HepG2 (cell line): Measurements from ENCODE around the gene FBXO28. TPM values are rescaled to one million over a fixed set of nuclear protein-coding genes. Genes with fewer than 3 reads are reported as not detected.

ENCODE experiments used
- ATAC-seq: fragments of 200-7000 bp; cut with Tn5 transposase; 3 replicates; pipeline ENCODE4 v1.9.1; 2020; ENCODE audit warnings: mild to moderate bottlenecking, moderate library complexity
- BruUV-seq: library from RNA; stranded (reverse); fragments of 400-500 nt; replicated peaks from 2 replicates; lab custom pipeline; 2021; lab: Mats Ljungman, UMichigan
- CTCF ChIA-PET: fragments of 300-600 bp; formaldehyde crosslinking; extraction: SDS; loops from one replicate; lab custom pipeline; 2021; ENCODE audit warnings: low total read pairs, inconsistent platforms, low intra/inter-chr PET ratio; lab: Yijun Ruan, JAX
- POLR2A ChIA-PET: fragments of 350-600 bp; sonication (Branson Sonifier 250); formaldehyde crosslinking; loops from one replicate; lab custom pipeline; 2020; ENCODE audit warnings: antibody characterized with exemption, inconsistent platforms; lab: Yijun Ruan, JAX
- DNase-seq: peaks from one replicate; pipeline ENCODE4 v3.0.0-alpha.2; 2015; ENCODE audit warnings: low spot score
- FAIRE-seq: peaks from 3 replicates; lab custom pipeline; 2011; peaks lifted over from hg19 to GRCh38; lab: Jason Lieb, UNC
- H2AFZ ChIP-seq: one replicate; pipeline ENCODE4 v1.6.1; 2011; ENCODE audit warnings: low read length, inconsistent platforms
- H3K27ac ChIP-seq: fragments of 300-600 bp; 3 replicates; pipeline ENCODE4 v1.8.0; 2011; ENCODE audit warnings: mixed run types, mild to moderate bottlenecking, mixed read lengths, low read length, inconsistent platforms; ENCODE audit not compliant: insufficient read depth; ENCODE audit errors: extremely low read length
- H3K27me3 ChIP-seq, 2 experiments: fragments of 200-600 bp in 1 of 2; 2 replicates in 1 of 2; 3 replicates in 1 of 2; pipeline versions ENCODE4 v1.6.0 to v1.8.0; 2011; ENCODE audit warnings: low read length in 2 of 2, mild to moderate bottlenecking in 2 of 2, moderate library complexity in 2 of 2, inconsistent platforms in 1 of 2; ENCODE audit not compliant: insufficient read depth in 2 of 2, control insufficient read depth in 1 of 2
- H3K36me3 ChIP-seq, 2 experiments: fragments of 200-600 bp in 1 of 2; replicated peaks in 1 of 2; 2 replicates in 1 of 2; 3 replicates in 1 of 2; pipeline versions ENCODE4 v1.5.1 to v1.8.0; 2011; ENCODE audit warnings: low read length in 2 of 2, inconsistent platforms in 1 of 2; ENCODE audit not compliant: insufficient read depth in 2 of 2, control insufficient read depth in 1 of 2
- H3K4me1 ChIP-seq: 2 replicates; pipeline ENCODE4 v1.5.1; 2012; ENCODE audit warnings: low read length, inconsistent platforms; ENCODE audit not compliant: insufficient read depth
- H3K4me2 ChIP-seq: 2 replicates; pipeline ENCODE4 v1.6.0; 2011; ENCODE audit warnings: low read depth, low read length, inconsistent platforms
- H3K4me3 ChIP-seq, 3 experiments: fragments of 200-600 bp in 1 of 3; sonication (generic), shearing (Covaris generic) in 1 of 3; replicated peaks in 1 of 3; 2 replicates each; pipeline ENCODE4 v1.5.1; 2011 to 2016; ENCODE audit warnings: low read length in 3 of 3, inconsistent platforms in 2 of 3, low read depth in 2 of 3, mild to moderate bottlenecking in 2 of 3, control low read depth in 1 of 3, mixed read lengths in 1 of 3; ENCODE audit not compliant: insufficient read depth in 1 of 3
- H3K79me2 ChIP-seq: one replicate; pipeline ENCODE4 v1.6.1; 2011; ENCODE audit warnings: low read length, inconsistent platforms; ENCODE audit not compliant: insufficient read depth
- H3K9ac ChIP-seq: 2 replicates; pipeline ENCODE4 v1.6.0; 2011; ENCODE audit warnings: mild to moderate bottlenecking, low read depth, low read length, inconsistent platforms; ENCODE audit not compliant: insufficient read depth
- H3K9me3 ChIP-seq: 2 replicates; pipeline ENCODE4 v1.5.1; 2012; ENCODE audit warnings: mild to moderate bottlenecking, low read length
- H4K20me1 ChIP-seq: 2 replicates; pipeline ENCODE4 v1.6.0; 2011; ENCODE audit warnings: inconsistent platforms, mild to moderate bottlenecking, low read length, moderate library complexity; ENCODE audit not compliant: insufficient read depth
- FIP1L1 ChIP-seq: fragments of 200-400 bp; formaldehyde crosslinking; IDR thresholded peaks from 2 replicates; pipeline ENCODE4 v1.6.1; 2018; ENCODE audit warnings: low read depth, mild to moderate bottlenecking, low read length, moderate library complexity, borderline replicate concordance; ENCODE audit not compliant: insufficient read depth
- FOXA1 ChIP-seq, 2 experiments: fragments of 450-650 bp in 1 of 2; sonication (generic) in 1 of 2; formaldehyde crosslinking in 1 of 2; IDR thresholded peaks; 2 replicates each; pipeline versions ENCODE4 v1.4.0 to v1.6.1; 2016 to 2020; ENCODE audit warnings: missing genetic modification reagents in 1 of 2
- FOXA3 ChIP-seq: IDR thresholded peaks from 2 replicates; pipeline ENCODE4 v1.6.1; 2016; ENCODE audit warnings: missing genetic modification reagents, missing compliant biosample characterization
- HMGXB4 ChIP-seq, 2 experiments: sonication (generic) in 1 of 2; formaldehyde crosslinking in 1 of 2; IDR thresholded peaks; 2 replicates each; pipeline versions ENCODE4 v1.4.0 to v1.6.1; 2018 to 2020; ENCODE audit warnings: missing genetic modification reagents in 2 of 2, borderline replicate concordance in 1 of 2, low read depth in 1 of 2, mild to moderate bottlenecking in 1 of 2, missing biosample characterization in 1 of 2
- HOXA9 ChIP-seq: sonication (generic); formaldehyde crosslinking; IDR thresholded peaks from 2 replicates; pipeline ENCODE4 v1.8.1; 2022; ENCODE audit warnings: missing genetic modification reagents, mild to moderate bottlenecking, moderate library complexity, borderline replicate concordance
- TGIF2 ChIP-seq: IDR thresholded peaks from 2 replicates; pipeline ENCODE4 v1.6.1; 2016; ENCODE audit warnings: control low read depth, missing compliant biosample characterization
- THRA ChIP-seq: sonication (generic); formaldehyde crosslinking; IDR thresholded peaks from 2 replicates; pipeline ENCODE4 v1.4.0; 2020; ENCODE audit warnings: missing genetic modification reagents, borderline replicate concordance
- ZBTB49 ChIP-seq: sonication (generic); formaldehyde crosslinking; IDR thresholded peaks from 2 replicates; pipeline ENCODE4 v1.4.0; 2020; ENCODE audit warnings: missing genetic modification reagents, borderline replicate concordance
- ZHX2 ChIP-seq, 2 experiments: sonication (generic) in 1 of 2; formaldehyde crosslinking in 1 of 2; IDR thresholded peaks; 2 replicates each; pipeline versions ENCODE4 v1.6.1 to v1.9.0; 2014 to 2022; ENCODE audit warnings: antibody characterized with exemption in 1 of 2, borderline replicate concordance in 1 of 2, inconsistent platforms in 1 of 2, low read depth in 1 of 2, missing genetic modification reagents in 1 of 2
- ZNF441 ChIP-seq: sonication (generic); formaldehyde crosslinking; IDR thresholded peaks from 2 replicates; pipeline ENCODE4 v1.7.0; 2021; ENCODE audit warnings: missing genetic modification reagents, borderline replicate concordance
- WGBS: methylation state at CpG from one replicate; pipeline ENCODE4 v1.1.6; 2017; ENCODE audit warnings: low lambda C conversion rate; 5-methylcytosine and 5-hydroxymethylcytosine counted together
- in situ Hi-C: cut with HindIII; loops from 2 replicates; pipeline ENCODE4 v1.10.0; 2017; ENCODE audit warnings: low pct_unique_long_range_greater_than_20kb; ENCODE audit not compliant: extremely low pct_ligation_motif_present
- intact Hi-C: fragments of 100-400 bp; cut with micrococcal nuclease; formaldehyde crosslinking; loops from one replicate; pipeline ENCODE4 v1.10.0; 2022; ENCODE audit not compliant: unreplicated experiment
- polyA plus RNA-seq, 8 experiments: library from polyadenylated mRNA; depleted of rRNA in 3 of 8; stranded (reverse) in 7 of 8; unstranded in 1 of 8; fragments of >200 nt; fragmentation: Illumina TruSeq in 4 of 8; extraction: Trizol in 4 of 8; gene quantifications; 2 replicates each; pipeline versions ENCODE4 v1.2.1 to v1.2.3, GENCODE V29; 2011 to 2016; ENCODE audit warnings: low read depth in 4 of 8, missing spikeins in 1 of 8, mixed read lengths in 1 of 8; ENCODE audit not compliant: insufficient read depth in 1 of 8
- total RNA-seq, 5 experiments: library from RNA; depleted of rRNA; stranded (reverse); fragments of >200 nt; fragmentation: Illumina TruSeq; extraction: Trizol; gene quantifications; 2 replicates each; pipeline ENCODE4 v1.2.3, GENCODE V29; 2016; ENCODE audit warnings: low read depth in 1 of 5

Gene FBXO28
- total and polyA plus RNA-seq, 2 of the 13 experiments (the other 11 are each of a cell fraction or from before 2014, with no cell fraction given), result 8.5 to 29.1 TPM

GRCh38 chr1:224114787-224115175, 870 bp downstream of the FBXO28 start:
- peaks cover 0 to 4% of the 10 kb centered on the region in 2 experiments; a peak in 1 of 5 replicates for H3K36me3 ChIP-seq
- H3K79me2 ChIP-seq, result peaks cover 53% of the 10 kb centered on the region
- peak overlapping the region; percentile 77 for H3K27ac ChIP-seq
- ChIA-PET CTCF (no interaction called here), POLR2A (interaction anchor here (0.8 kb wide), 1 partner anchor 68 kb away, joined by 3 read pairs; the partner anchor contains the start of gene DEGS1)
- H3K4me2 ChIP-seq, result peak overlapping the region; percentile 65
- H3K4me1 ChIP-seq, result peaks cover 20% of the 10 kb centered on the region
- peak overlapping the region; percentile 88 to 96 (median 89) for H3K4me3 ChIP-seq
- no peak for DNase-seq
- WGBS, result under 1% methylated on average over 5 of the region's 11 CpGs
- peak; percentile 50 for ATAC-seq
- H3K9me3 ChIP-seq, result no peaks in the 10 kb centered on the region
- no peak for FAIRE-seq
- in situ Hi-C loops (loop anchor here (5.0 kb wide), 1 partner anchor 218 kb away; the partner anchor contains the start of gene NVL), intact Hi-C loops (loop anchor here (5.0 to 10.0 kb wide), 2 partner anchors 340 to 813 kb away; partner anchors contain the start of gene DNAH14)
- peaks cover 0 to 3% of the 10 kb centered on the region in 2 experiments; a peak in 1 of 5 replicates for H3K27me3 ChIP-seq
- H2AFZ ChIP-seq, result no peak overlapping the region
- BruUV-seq, result no TSS peak
- peak overlapping the region; percentile 90 for H3K9ac ChIP-seq
- H4K20me1 ChIP-seq, result peaks cover 9% of the 10 kb centered on the region
- no peak for TF ChIP-seq ZBTB49 (CRISPR knock-in tag)
- no peak for TF ChIP-seq ZHX2 (IDR thresholded peaks at IDR 0.05; ENCODE audit: low read depth)
- TF ChIP-seq ZHX2 (CRISPR knock-in tag; IDR thresholded peaks at IDR 0.05; ENCODE audit: borderline replicate concordance), result no peak
- no peak for TF ChIP-seq TGIF2 (CRISPR knock-in tag)
- no peak for TF ChIP-seq FIP1L1
- TF ChIP-seq FOXA1 (IDR thresholded peaks at IDR 0.05), result no peak
- peak; percentile 59; the same call in 1 of the 2 replicates for TF ChIP-seq FOXA1 (CRISPR knock-in tag; IDR thresholded peaks at IDR 0.05)
- TF ChIP-seq HOXA9 (CRISPR knock-in tag), result no peak
- TF ChIP-seq HMGXB4 (CRISPR knock-in tag; IDR thresholded peaks at IDR 0.05; ENCODE audit: borderline replicate concordance in 1 of 2, low read depth in 1 of 2), result 0 out of 4 replicates have a peak, but pooled peaks of 1 of the 2 experiments have one; percentile 3
- no peak for TF ChIP-seq ZNF441
- TF ChIP-seq THRA (CRISPR knock-in tag), result no peak
- peak; percentile 31; the same call in 1 of the 2 replicates for TF ChIP-seq FOXA3 (CRISPR knock-in tag)
